Effector memory CD8-positive, alpha-beta T cell (primary cell): Measurements from ENCODE around the gene AFF3.

ENCODE experiments used
- ATAC-seq: fragments of 150-1000 bp; cut with Tn5 transposase; replicated peaks from 2 replicates; pipeline ENCODE4 v1.10.0; 2021; ENCODE audit warnings: mild to moderate bottlenecking, moderate library complexity
- DNase-seq, 3 experiments: peaks; one replicate each; pipeline ENCODE4 v3.0.0; 2021
- H3K27ac Mint-ChIP-seq, 2 donors: one replicate each; pipeline ENCODE4 v1.8.0; 2022; ENCODE audit warnings: mild to moderate bottlenecking in 2 of 2, mixed read lengths in 2 of 2, moderate library complexity in 2 of 2
- H3K27me3 Mint-ChIP-seq, 2 donors: one replicate each; pipeline ENCODE4 v1.8.0; 2022; ENCODE audit warnings: mixed read lengths in 2 of 2
- H3K36me3 Mint-ChIP-seq: one replicate; pipeline ENCODE4 v1.8.0; 2022; ENCODE audit warnings: mild to moderate bottlenecking, moderate library complexity, mixed read lengths; ENCODE audit not compliant: insufficient read depth
- H3K4me1 Mint-ChIP-seq, 2 donors: one replicate each; pipeline ENCODE4 v1.8.0; 2022; ENCODE audit warnings: low read depth in 2 of 2, mixed read lengths in 2 of 2
- H3K4me3 Mint-ChIP-seq, 2 donors: one replicate each; pipeline ENCODE4 v1.8.0; 2022; ENCODE audit warnings: mild to moderate bottlenecking in 2 of 2, mixed read lengths in 2 of 2, moderate library complexity in 2 of 2
- H3K9me3 Mint-ChIP-seq, 2 donors: one replicate each; pipeline ENCODE4 v1.8.0; 2022; ENCODE audit warnings: mixed read lengths in 2 of 2

The AFF3 gene

DNA sequence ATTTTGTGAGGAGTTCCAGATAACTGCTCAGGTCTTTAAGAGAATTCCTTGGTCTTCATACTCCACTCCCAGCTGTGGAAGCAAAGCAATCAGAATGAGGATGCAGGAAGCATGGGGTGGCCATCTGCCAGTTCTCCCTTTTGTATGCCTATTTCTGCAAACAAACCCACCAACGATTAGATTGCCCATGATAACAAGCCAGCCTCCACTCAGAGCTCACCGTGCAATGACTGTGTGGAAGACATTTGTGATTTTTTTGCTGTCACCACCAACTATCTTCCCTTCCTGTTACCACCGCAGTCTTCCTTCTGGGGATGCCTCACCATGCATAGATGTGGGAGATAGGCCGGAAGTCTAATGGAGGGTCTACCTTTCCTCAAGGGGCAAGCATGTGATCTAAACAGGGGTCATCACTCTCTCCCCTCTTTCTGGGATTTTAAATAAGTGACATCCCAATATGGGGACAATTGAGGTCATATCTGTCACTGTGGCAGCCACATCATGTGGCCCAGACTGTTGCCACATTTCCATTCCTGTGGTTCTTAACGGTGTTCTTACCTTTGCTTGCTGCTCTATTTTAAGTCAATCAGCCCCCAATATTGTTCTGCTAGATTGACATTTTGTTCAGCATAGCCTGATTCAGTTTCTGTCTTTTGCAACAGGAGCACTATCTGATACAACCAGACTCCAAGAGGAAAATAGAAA lies 4.4 kb downstream of the AFF3 start:
- no peak for DNase-seq
- H3K27me3 Mint-ChIP-seq = peaks cover 0 to 1% of the 10 kb centered on the region in 2 donors
- no peaks in the 10 kb centered on the region for H3K9me3 Mint-ChIP-seq
- H3K36me3 Mint-ChIP-seq = peaks cover 2% of the 10 kb centered on the region
- no peak overlapping the region for H3K4me3 Mint-ChIP-seq
- peak; percentile 49 for ATAC-seq
- peaks cover 8 to 17% of the 10 kb centered on the region in 2 donors for H3K4me1 Mint-ChIP-seq
- no peak overlapping the region for H3K27ac Mint-ChIP-seq

DNA sequence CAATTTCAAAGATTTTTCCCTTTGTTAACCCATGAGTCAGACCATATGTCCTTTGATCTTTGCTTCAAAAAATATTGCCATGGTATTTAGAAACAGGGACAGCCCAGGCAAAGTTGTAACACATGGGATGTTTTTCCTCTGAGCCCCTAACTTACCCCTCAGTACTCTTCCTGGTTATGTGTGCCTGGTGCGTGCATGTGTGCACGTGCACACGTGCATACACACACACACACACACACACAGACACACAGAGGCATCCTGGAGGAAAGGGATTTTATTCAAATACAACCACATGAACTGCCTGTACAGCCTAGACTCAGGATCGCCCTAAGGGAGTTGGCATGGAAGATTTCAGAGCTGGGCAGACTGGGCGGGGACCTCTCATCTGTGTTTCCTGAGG lies 5.1 kb downstream of the AFF3 start:
- H3K36me3 Mint-ChIP-seq = peaks cover 2% of the 10 kb centered on the region
- peaks cover 5 to 13% of the 10 kb centered on the region in 2 donors for H3K4me1 Mint-ChIP-seq
- no peaks in the 10 kb centered on the region for H3K27me3 Mint-ChIP-seq
- DNase-seq (no peak), ATAC-seq (no peak)
- no peak overlapping the region for H3K4me3 Mint-ChIP-seq
- H3K27ac Mint-ChIP-seq = no peak overlapping the region
- H3K9me3 Mint-ChIP-seq = no peaks in the 10 kb centered on the region

DNA sequence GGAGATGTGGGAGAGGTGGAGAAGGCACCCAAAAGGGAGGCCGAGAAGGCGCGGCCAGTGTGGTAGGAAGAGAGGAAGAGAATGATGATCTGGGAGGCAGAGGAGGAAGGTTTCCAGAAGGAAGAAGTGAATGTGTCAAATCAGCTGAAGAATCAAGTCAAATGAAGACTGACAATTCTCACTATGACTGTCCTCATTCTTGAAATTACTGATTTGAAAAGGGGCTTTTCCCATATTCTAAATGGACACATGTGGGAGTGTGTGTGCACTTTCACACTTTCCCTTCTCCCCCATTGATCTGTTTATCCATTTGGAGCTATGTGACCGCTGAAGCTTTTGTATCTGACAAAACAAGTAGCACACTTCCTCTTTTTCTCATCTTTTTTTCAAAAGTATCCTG lies 6.1 kb downstream of the AFF3 start:
- peaks cover 0 to 8% of the 10 kb centered on the region in 2 donors for H3K4me1 Mint-ChIP-seq
- no peak for DNase-seq
- H3K9me3 Mint-ChIP-seq = no peaks in the 10 kb centered on the region

DNA sequence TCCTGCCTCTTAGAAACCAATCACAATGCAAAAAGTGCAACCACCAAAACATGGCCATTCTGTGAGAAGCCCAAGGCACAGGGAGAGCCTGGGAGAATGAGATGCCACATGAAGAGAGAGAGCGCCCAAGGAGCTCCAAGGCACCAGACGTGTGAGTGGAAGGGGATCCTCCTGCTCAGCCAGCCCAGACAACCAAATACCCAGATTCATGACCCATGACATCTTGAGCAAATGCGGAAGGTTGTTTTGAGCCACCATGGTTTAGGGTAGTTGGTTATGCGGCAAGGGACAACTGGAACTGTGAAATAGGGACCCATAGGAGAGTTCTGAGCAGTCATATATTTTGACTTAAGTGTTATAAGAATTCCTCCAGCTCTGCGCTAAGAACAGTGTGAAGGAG lies 7.0 kb downstream of the AFF3 start:
- H3K4me1 Mint-ChIP-seq = peaks cover 0 to 8% of the 10 kb centered on the region in 2 donors
- no peaks in the 10 kb centered on the region for H3K9me3 Mint-ChIP-seq
- H3K36me3 Mint-ChIP-seq = peaks cover 2% of the 10 kb centered on the region
- H3K27ac Mint-ChIP-seq = no peak overlapping the region
- no peaks in the 10 kb centered on the region for H3K27me3 Mint-ChIP-seq
- ATAC-seq (no peak), DNase-seq (no peak)
- no peak overlapping the region for H3K4me3 Mint-ChIP-seq

More for the DNA sequence above, 6.1 kb downstream of the AFF3 start:
- no peak for ATAC-seq
- H3K27ac Mint-ChIP-seq = no peak overlapping the region
- H3K4me3 Mint-ChIP-seq = no peak overlapping the region
- peaks cover 2% of the 10 kb centered on the region for H3K36me3 Mint-ChIP-seq
- H3K27me3 Mint-ChIP-seq = no peaks in the 10 kb centered on the region

DNA sequence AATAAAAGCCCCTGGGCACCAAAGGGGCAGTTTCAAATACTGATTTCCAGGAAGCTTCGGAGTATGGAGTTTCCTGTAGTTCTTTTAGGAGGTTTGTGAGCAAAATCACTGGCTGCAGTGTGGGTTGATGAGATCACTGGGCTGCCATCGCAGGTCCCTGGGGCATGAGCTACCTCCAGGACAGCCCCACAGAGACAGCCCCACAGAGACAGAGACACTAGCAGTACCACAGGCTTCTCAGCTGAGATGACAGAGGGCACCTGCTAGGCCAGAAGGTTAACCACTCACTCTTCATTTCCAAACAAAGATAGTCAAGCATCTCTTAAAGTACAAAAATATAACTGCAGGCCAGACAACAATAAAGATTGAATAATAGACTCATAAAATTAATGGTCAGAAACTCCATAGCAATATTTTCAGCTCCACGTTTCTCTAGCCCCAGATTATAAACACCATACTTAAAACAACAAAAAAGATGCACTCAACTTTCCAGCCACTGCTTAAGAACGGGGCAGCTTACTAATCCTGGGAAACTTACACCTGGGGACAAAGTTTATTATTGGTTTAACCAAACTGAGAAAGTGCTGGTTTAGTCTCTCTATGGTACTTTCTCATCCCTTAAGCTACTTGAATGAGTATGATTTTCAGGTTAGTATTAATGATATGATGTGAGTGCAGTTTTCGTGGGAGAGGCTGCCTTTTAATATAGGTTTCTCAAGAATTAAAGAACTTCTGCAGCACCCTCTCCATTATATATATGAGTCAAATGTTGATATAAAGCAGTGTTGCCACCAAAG lies 11.6 kb downstream of the AFF3 start:
- DNase-seq (no peak), ATAC-seq (no peak)
- Mint-ChIP-seq H3K27ac (no peak overlapping the region), H3K9me3 (no peaks in the 10 kb centered on the region), H3K4me1 (no peaks in the 10 kb centered on the region), H3K27me3 (peaks cover 0 to 5% of the 10 kb centered on the region in 2 donors), H3K4me3 (no peak overlapping the region), H3K36me3 (no peaks in the 10 kb centered on the region)

DNA sequence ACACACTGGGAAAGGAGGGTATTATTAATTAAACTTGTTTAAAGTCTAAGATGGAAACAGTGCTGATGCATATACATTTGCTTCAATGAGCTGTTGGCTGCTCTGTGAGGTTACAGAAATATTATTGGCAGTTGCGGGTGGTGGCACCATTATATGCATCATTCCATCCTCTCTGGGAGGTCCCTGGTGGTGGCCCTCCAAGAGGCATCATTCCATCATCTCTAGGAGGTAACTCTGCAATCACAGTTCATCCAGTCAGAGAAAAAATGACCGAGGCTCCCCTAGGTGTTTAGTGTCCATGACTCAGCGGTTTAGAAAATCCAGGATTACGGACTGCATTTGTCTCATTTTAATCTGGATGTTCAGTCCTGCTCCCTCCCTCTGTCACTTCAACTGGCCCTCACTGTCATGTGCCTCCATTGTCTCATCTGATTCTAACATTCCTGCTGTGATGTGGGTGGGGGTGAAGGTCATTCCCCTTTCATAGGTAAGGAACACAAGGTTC lies 15.4 kb downstream of the AFF3 start:
- DNase-seq (no peak), ATAC-seq (no peak)
- Mint-ChIP-seq H3K4me1 (no peaks in the 10 kb centered on the region), H3K4me3 (no peak overlapping the region), H3K36me3 (no peaks in the 10 kb centered on the region), H3K27ac (no peak overlapping the region), H3K27me3 (peaks cover 0 to 10% of the 10 kb centered on the region in 2 donors), H3K9me3 (no peaks in the 10 kb centered on the region)

DNA sequence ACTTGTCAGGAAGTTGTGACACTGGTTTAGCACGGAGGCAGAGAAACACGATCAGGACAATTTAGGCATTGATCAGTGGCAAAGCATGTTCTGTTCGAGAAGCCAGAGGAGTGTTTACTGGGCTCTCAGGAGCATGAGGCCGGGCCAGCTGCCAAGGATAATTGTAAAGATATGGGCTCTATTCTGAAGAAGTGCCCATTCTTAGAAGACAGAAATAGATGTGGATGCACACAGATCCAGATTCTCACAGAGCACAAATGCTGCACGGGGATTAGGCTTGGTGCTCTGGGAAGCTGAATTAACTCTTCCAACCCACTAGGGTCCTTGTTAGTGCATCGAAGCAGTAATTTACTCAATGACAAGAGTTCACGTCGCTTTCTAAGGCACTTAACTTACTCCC lies 16.2 kb downstream of the AFF3 start:
- Mint-ChIP-seq H3K27ac (no peak overlapping the region), H3K27me3 (peaks cover 3 to 14% of the 10 kb centered on the region in 2 donors), H3K36me3 (no peaks in the 10 kb centered on the region), H3K9me3 (no peaks in the 10 kb centered on the region), H3K4me3 (no peak overlapping the region), H3K4me1 (no peaks in the 10 kb centered on the region)
- ATAC-seq (no peak), DNase-seq (no peak)

DNA sequence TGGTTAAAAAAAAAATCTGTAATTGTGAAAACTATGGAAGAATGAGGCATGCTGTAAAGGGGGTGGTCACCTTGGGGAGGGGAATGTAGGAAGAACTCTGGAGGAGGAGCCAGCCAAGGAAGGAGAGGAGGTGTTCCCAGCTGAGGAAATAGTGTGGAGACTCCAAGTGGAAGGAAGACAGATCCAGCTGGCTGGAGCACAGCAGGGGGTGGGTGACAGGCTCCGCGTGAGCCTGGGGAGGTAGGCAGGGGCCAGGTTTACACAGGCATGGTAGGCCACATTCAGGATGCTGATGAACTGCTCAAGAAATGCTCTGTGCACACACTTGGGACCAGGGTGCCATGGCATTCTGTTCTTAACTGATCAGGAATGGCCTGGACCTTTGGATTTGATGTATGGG lies 16.8 kb downstream of the AFF3 start:
- DNase-seq (no peak), ATAC-seq (no peak)
- no peaks in the 10 kb centered on the region for H3K36me3 Mint-ChIP-seq
- no peak overlapping the region for H3K27ac Mint-ChIP-seq
- peaks cover 7 to 19% of the 10 kb centered on the region in 2 donors for H3K27me3 Mint-ChIP-seq
- H3K4me1 Mint-ChIP-seq = no peaks in the 10 kb centered on the region
- no peak overlapping the region for H3K4me3 Mint-ChIP-seq
- no peaks in the 10 kb centered on the region for H3K9me3 Mint-ChIP-seq

DNA sequence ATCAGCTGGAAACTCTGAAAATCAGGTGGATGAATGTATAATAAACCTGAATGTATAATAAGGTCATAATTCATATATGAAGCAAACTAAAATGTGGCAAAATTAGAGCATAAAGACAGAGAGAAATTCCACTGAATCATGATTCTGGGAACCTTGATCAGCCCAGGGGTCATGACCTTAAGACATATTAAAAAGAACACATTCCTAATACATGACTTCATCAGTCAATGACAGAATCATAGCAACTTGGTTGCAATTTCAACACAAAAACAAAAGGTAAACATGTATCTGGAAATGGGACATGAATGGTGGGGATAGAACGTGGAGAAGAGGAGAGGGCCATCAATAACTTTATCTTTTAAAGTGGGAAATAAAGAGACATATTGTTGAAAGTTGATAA lies 17.6 kb downstream of the AFF3 start:
- Mint-ChIP-seq H3K27me3 (peaks cover 7 to 19% of the 10 kb centered on the region in 2 donors), H3K4me1 (no peaks in the 10 kb centered on the region), H3K4me3 (no peak overlapping the region), H3K36me3 (no peaks in the 10 kb centered on the region), H3K27ac (no peak overlapping the region), H3K9me3 (no peaks in the 10 kb centered on the region)
- DNase-seq (no peak), ATAC-seq (no peak)

DNA sequence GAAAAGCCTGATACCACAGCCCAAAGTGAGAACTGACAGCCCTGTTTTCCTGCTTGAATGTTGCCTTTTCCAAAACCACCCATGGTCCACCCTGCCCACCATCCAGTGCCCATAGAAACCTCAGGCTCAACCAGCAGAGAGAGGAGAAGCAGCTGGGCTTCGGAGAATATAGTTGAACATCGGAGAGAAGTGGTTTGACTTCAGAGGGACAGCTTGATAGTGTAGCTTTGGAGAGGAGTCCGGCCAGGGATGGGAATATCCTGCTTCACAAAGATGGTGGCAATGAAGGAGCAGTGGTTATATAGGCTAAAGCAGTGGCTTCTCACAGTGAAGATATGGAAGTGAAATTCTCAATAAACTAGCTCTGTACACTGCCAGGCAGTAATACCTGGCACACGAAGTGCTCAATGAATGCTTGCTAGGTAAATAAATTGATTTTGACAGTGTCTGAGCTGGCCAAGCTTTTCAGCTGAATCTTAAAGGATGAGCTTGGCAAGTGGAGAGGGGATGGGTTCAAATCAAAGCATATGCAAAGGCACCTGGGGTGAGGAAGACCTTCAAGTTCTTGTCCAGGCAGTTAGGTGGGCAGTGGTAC lies 21.2 kb downstream of the AFF3 start:
- ATAC-seq (no peak), DNase-seq (no peak)
- H3K4me1 Mint-ChIP-seq = no peaks in the 10 kb centered on the region
- H3K9me3 Mint-ChIP-seq = no peaks in the 10 kb centered on the region
- peaks cover 7 to 19% of the 10 kb centered on the region in 2 donors for H3K27me3 Mint-ChIP-seq
- H3K4me3 Mint-ChIP-seq = no peak overlapping the region
- H3K36me3 Mint-ChIP-seq = no peaks in the 10 kb centered on the region
- H3K27ac Mint-ChIP-seq = no peak overlapping the region

DNA sequence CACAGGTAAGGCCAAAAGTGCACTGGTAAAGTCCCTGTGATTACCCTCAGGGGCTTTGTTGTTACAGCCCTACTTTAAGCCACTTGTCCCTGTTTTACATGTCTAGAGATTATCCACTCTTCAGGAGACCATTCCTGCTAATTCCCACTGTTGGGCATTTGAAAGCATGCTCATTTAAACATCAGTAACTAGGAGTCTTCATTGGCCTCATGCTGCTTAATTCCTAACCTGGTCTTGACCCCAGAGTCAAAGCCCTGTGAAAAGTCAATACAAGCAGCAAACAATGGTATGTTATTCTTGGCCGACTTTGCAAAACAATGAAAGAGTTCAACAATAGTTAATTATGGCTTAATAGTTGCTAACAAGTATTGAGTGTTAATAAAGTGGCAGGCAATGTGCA lies 23.2 kb downstream of the AFF3 start:
- DNase-seq (no peak), ATAC-seq (no peak)
- Mint-ChIP-seq H3K9me3 (no peaks in the 10 kb centered on the region), H3K4me3 (no peak overlapping the region), H3K27me3 (peaks cover 7 to 10% of the 10 kb centered on the region in 2 donors), H3K4me1 (no peaks in the 10 kb centered on the region), H3K36me3 (no peaks in the 10 kb centered on the region), H3K27ac (no peak overlapping the region)

DNA sequence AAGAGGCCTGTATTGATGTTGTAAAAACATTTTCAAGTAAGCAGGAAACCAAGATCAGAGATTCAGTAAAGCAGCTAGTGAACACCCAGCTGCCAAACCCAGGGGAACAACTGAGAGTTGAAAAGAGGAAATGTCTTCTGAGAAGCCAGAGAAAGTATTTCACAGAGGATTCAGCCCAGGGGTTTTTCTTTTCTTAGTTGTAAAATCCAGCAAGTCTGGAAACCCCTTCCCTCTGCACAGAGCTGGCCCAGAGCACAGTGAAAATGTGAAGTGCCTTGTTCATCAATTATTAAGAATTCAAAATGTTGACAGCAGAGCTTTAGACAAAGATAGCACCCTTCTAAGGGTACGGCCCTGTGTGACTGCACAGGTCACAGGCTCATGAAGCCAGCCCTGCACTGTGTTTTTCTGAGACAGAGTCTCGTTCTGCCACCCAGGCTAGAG lies 28.4 kb downstream of the AFF3 start:
- H3K27me3 Mint-ChIP-seq = peaks cover 8 to 9% of the 10 kb centered on the region in 2 donors
- peak; percentile 17 for ATAC-seq
- H3K36me3 Mint-ChIP-seq = no peaks in the 10 kb centered on the region
- H3K27ac Mint-ChIP-seq = no peak overlapping the region
- no peak for DNase-seq
- no peaks in the 10 kb centered on the region for H3K4me1 Mint-ChIP-seq
- H3K9me3 Mint-ChIP-seq = no peaks in the 10 kb centered on the region
- no peak overlapping the region for H3K4me3 Mint-ChIP-seq

DNA sequence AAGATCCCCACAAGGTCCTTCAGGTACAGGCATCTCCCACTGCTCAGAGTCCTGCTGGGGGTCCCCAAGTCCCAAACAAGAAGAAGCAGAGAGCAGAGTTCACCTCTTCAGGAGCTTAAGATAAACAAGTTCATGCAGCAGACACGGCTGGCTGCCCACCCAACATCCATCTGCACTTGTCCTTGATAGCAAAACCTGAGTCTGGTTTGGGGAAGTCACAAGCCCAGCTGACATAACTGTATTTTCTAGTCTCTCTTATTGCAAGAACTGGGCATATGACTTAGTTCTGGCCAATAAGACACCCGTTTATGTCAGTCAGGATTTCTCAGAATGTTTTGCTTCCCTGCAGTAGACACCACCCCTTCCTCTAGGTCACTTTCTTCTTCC lies 31.8 kb downstream of the AFF3 start:
- no peak overlapping the region for H3K4me3 Mint-ChIP-seq
- H3K36me3 Mint-ChIP-seq = no peaks in the 10 kb centered on the region
- no peaks in the 10 kb centered on the region for H3K9me3 Mint-ChIP-seq
- peaks cover 27 to 40% of the 10 kb centered on the region in 2 donors for H3K27me3 Mint-ChIP-seq
- DNase-seq (no peak), ATAC-seq (peak; percentile 26)
- H3K27ac Mint-ChIP-seq = no peak overlapping the region
- H3K4me1 Mint-ChIP-seq = peaks cover 2% of the 10 kb centered on the region in 2 donors
